ENCODE data around the gene ITGB1. TPM values are rescaled to one million over a fixed set of nuclear protein-coding genes. Genes with fewer than 3 reads are reported as not detected.
"Not testable (repeated sequence)": the region's sequence is repeated elsewhere in the genome, so short reads cannot be mapped to it uniquely, and the experiment has no call there.

The ITGB1 gene
- total RNA-seq, 2 experiments from 2014 or later, result 45.1 to 45.4 TPM

DNA sequence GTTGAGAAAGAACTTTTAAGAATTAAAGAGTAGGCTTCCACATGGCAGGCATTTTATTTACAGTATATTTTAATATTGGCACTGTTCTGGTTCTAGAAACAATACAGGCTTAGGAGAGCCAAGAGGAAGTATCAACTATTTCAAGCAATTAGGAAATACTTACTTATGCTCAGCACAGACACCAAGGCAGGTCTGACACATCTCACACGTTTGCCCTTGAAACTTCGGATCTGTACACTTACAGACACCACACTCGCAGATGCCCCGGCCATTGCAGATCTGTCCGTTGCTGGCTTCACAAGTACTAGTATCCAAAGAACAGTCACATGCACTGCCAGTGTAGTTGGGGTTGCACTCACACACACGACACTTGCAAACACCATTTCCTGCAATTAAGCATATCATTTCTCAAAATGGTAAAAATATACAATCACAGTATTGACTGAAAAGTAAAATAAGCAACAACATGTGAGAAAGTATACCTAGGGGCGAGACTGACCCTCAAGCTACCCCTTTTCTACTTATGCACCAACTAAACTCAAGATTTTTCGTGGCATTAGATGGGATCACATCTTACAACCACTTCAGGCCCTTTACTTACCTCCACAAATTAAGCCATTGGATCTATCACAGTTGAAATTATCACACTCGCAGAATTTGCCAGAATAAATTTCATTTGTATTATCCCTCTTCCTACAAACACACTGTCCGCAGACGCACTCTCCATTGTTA is 46.6 kb downstream of the ITGB1 start:
- peaks cover 58% of the 10 kb centered on the region for H3K36me3 Mint-ChIP-seq (ENCODE audit: low read depth)
- ATAC-seq (no peak), DNase-seq (no peak)
- CTCF ChIA-PET, result no interaction called here
- H3K27ac Mint-ChIP-seq, result no peak overlapping the region
- POLR2A ChIA-PET, result no interaction called here
- no peaks in the 10 kb centered on the region for H3K27me3 Mint-ChIP-seq
- no peak overlapping the region for H3K4me3 Mint-ChIP-seq
- intact Hi-C loops (cut with micrococcal nuclease), result no loop called here
- H3K4me1 Mint-ChIP-seq (ENCODE audit: low read depth), result no peaks in the 10 kb centered on the region
- no peaks in the 10 kb centered on the region for H3K9me3 Mint-ChIP-seq
- TF ChIP-seq, protein P1, sequence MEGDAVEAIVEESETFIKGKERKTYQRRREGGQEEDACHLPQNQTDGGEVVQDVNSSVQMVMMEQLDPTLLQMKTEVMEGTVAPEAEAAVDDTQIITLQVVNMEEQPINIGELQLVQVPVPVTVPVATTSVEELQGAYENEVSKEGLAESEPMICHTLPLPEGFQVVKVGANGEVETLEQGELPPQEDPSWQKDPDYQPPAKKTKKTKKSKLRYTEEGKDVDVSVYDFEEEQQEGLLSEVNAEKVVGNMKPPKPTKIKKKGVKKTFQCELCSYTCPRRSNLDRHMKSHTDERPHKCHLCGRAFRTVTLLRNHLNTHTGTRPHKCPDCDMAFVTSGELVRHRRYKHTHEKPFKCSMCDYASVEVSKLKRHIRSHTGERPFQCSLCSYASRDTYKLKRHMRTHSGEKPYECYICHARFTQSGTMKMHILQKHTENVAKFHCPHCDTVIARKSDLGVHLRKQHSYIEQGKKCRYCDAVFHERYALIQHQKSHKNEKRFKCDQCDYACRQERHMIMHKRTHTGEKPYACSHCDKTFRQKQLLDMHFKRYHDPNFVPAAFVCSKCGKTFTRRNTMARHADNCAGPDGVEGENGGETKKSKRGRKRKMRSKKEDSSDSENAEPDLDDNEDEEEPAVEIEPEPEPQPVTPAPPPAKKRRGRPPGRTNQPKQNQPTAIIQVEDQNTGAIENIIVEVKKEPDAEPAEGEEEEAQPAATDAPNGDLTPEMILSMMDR (IDR thresholded peaks at IDR 0.05), result no peak

DNA sequence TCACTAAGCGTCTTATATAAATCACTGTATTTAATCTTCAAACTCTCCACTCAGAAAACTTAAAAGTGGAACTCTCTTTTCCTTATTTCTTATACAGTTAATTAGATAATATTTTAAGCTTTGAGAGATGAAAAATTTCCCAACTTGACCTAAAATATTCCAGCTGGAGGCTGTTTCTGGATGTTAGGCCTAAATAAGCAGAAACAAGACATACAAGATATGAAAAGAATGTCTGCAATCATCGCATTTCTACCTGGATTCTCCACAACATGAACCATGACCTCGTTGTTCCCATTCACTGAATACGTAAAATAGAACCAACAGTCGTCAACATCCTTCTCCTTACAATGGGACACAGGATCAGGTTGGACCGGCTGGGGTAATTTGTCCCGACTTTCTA is 48.1 kb downstream of the ITGB1 start:
- peaks cover 53% of the 10 kb centered on the region for H3K36me3 Mint-ChIP-seq (ENCODE audit: low read depth)
- DNase-seq; H3K27me3 Mint-ChIP-seq; ATAC-seq; intact Hi-C loops (cut with micrococcal nuclease); H3K9me3 Mint-ChIP-seq; H3K4me3 Mint-ChIP-seq; H3K4me1 Mint-ChIP-seq (ENCODE audit: low read depth); POLR2A ChIA-PET; H3K27ac Mint-ChIP-seq: not testable (repeated sequence)
- CTCF ChIA-PET, result interaction anchor here (1.2 to 2.1 kb wide), 2 partner anchors 10 to 99 kb away, joined by 3 to 5 read pairs; no protein-coding TSS in a partner anchor

DNA sequence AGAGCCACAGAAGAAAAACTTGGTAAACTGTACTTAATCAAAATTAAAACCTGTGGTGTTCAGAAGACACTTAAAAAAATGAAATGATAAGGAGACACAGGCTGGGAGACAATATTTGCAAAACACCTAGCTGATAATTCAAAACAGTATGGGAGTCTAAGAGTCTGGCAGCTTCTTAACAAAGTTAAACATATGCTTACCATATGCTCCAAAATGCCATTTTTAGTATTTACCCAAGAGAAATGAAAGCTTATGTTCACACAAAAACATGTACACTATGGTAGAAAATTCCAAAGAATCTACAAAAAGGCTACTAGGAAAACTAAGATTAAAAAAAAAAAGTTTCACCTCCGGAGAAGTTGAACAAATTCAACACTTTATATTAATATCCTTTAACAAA is 48.6 kb downstream of the ITGB1 start:
- ATAC-seq, result no peak
- DNase-seq, result no peak
- no peak overlapping the region for H3K4me3 Mint-ChIP-seq
- TF ChIP-seq, protein P1 (IDR thresholded peaks at IDR 0.05), result no peak
- H3K4me1 Mint-ChIP-seq (ENCODE audit: low read depth), result peaks cover 3% of the 10 kb centered on the region
- POLR2A ChIA-PET, result no interaction called here
- H3K27me3 Mint-ChIP-seq, result no peaks in the 10 kb centered on the region
- intact Hi-C loops (cut with micrococcal nuclease), result no loop called here
- no peaks in the 10 kb centered on the region for H3K9me3 Mint-ChIP-seq
- CTCF ChIA-PET, result interaction anchor here (1.2 to 2.1 kb wide), 2 partner anchors 9 to 99 kb away, joined by 3 to 5 read pairs; no protein-coding TSS in a partner anchor
- peak overlapping the region; percentile 20 for H3K27ac Mint-ChIP-seq
- H3K36me3 Mint-ChIP-seq (ENCODE audit: low read depth), result peaks cover 48% of the 10 kb centered on the region

DNA sequence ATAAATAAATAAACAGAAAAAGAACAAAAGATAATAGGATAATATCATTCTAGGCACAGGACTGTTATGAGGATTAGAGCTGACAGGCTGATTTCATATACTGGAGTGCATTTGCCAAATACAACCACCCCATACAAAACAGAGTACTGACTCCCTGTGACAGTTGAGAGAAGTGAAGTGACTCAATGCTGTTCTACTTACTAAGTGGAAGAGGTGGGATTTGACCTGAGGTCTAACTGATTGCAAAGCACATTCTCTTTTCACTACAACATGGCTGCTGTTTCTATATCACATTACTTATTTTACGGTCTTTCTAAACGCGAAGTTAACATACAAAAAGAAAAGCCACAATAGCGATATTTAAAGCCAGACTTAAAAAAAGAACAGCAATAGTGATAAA is 51.4 kb downstream of the ITGB1 start:
- Mint-ChIP-seq H3K4me1 (ENCODE audit: low read depth) (peaks cover 3% of the 10 kb centered on the region), H3K9me3 (no peaks in the 10 kb centered on the region), H3K27ac (no peak overlapping the region), H3K27me3 (no peaks in the 10 kb centered on the region), H3K36me3 (ENCODE audit: low read depth) (peaks cover 30% of the 10 kb centered on the region), H3K4me3 (no peak overlapping the region)
- ChIA-PET POLR2A (interaction anchor here (0.7 kb wide), 1 partner anchor 54 kb away, joined by 4 read pairs; no protein-coding TSS in a partner anchor), CTCF (no interaction called here)
- no peak for ATAC-seq
- TF ChIP-seq, protein P1 (IDR thresholded peaks at IDR 0.05), result no peak
- DNase-seq, result no peak
- intact Hi-C loops (cut with micrococcal nuclease), result no loop called here

DNA sequence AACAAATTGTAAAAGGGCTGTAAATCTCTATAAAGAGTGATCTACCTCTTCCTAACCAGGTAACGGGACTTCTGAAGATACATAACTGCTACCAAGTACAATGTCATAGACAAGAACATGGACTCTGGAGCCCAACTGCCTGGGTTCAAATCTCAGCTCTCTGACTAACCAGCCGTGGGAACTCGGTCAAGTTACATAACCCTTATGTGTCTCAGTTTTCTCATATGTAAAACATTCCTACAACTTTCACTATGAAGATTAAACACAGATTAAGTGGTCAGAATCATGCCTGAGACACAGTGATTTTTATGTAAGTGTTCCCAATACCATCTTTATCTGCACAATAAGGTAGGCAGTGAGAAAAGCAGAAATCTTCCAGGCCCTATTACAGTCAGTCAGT is 52.6 kb downstream of the ITGB1 start:
- peaks cover 26% of the 10 kb centered on the region for H3K36me3 Mint-ChIP-seq (ENCODE audit: low read depth)
- H3K27me3 Mint-ChIP-seq, result no peaks in the 10 kb centered on the region
- no peak overlapping the region for H3K27ac Mint-ChIP-seq
- no peak for ATAC-seq
- H3K9me3 Mint-ChIP-seq, result no peaks in the 10 kb centered on the region
- H3K4me3 Mint-ChIP-seq, result no peak overlapping the region
- POLR2A ChIA-PET, result no interaction called here
- no peak for DNase-seq
- peaks cover 3% of the 10 kb centered on the region for H3K4me1 Mint-ChIP-seq (ENCODE audit: low read depth)
- CTCF ChIA-PET, result no interaction called here
- intact Hi-C loops (cut with micrococcal nuclease), result no loop called here
- TF ChIP-seq, protein P1 (IDR thresholded peaks at IDR 0.05), result no peak

Data from activated CD8-positive, alpha-beta T cell treated with anti-CD3 and anti-CD28 coated beads for 36 hours (primary cell).